HuH-7.5 (cell line): ENCODE results near the gene C10orf95.

ENCODE experiments used
- DNase-seq: peaks from one replicate; pipeline ENCODE4 v3.0.0; 2011; ENCODE audit warnings: low spot score

The C10orf95 gene

DNA sequence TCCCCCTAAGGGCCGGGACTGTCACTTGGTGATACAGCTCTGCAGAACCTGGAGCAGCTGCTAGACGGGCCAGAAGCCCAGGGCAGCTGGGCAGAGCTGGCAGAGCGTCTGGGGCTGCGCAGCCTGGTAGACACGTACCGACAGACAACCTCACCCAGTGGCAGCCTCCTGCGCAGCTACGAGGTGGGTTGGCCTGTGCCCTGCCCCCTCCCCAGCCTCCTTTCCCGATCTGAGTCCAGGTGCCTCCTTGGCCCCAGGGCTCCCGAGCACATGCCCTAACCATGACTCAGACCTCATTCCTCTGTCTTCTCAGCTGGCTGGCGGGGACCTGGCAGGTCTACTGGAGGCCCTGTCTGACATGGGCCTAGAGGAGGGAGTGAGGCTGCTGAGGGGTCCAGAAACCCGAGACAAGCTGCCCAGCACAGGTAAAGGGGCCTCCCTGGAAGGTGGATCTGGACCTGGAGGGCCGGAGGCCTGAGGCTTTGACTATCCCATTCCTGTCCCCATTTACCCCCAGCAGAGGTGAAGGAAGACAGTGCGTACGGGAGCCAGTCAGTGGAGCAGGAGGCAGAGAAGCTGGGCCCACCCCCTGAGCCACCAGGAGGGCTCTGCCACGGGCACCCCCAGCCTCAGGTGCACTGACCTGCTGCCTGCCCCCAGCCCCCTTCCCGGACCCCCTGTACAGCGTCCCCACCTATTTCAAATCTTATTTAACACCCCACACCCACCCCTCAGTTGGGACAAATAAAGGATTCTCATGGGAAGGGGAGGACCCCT is 49.4 kb downstream of the C10orf95 start:
- no peak for DNase-seq

DNA sequence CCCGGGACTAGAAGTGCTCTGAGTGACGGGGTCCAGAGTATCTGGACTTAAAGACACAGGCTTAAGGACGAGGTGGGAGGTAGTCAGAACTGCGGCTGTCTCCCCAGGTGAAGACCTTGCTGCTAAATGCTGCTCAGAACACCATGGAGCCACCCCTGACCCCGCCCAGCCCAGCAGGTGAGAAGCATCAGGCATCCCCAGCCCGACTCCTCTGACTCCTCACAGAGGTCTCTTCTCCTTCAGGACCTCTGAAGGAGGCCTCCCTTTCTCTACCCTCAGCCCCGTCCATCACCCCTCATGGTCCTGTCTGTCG is 50.0 kb downstream of the C10orf95 start:
- no peak for DNase-seq

DNA sequence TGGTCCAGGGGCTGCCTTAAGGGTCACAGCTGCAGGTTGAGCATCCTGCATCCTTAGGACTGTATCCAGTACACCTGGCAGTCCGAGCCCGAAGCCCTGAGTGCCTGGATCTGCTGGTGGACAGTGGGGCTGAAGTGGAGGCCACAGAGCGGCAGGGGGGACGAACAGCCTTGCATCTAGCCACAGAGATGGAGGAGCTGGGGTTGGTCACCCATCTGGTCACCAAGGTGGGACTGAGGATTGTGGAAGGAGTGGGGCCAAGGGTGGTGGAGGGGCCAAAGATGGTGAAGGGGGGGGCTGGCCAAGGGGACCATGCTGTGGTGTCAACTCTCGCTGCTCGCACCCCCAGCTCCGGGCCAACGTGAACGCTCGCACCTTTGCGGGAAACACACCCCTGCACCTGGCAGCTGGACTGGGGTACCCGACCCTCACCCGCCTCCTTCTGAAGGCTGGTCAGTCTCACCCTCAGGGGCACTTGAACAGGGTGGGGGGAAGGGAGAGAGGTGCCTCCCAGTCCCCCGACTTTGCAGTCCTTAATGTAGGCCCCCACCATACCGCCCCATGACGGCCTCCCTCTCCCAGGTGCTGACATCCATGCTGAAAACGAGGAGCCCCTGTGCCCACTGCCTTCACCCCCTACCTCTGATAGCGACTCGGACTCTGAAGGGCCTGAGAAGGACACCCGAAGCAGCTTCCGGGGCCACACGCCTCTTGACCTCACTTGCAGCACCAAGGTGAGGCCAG is 50.6 kb downstream of the C10orf95 start:
- no peak for DNase-seq

DNA sequence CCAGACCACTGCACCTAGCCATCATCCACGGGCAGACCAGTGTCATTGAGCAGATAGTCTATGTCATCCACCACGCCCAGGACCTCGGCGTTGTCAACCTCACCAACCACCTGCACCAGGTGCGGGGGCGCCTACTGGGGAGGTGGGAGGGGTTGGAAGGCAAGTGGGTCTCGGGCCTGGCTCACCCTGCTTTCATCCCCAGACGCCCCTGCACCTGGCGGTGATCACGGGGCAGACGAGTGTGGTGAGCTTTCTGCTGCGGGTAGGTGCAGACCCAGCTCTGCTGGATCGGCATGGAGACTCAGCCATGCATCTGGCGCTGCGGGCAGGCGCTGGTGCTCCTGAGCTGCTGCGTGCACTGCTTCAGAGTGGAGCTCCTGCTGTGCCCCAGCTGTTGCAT is 51.3 kb downstream of the C10orf95 start:
- DNase-seq, result peak; percentile 4
